HG03139 (cell line): ENCODE measurements around the gene DNAH9.

Source experiments
- ATAC-seq: cut with Tn5 transposase; IDR thresholded peaks from one replicate; pipeline ENCODE4 v1.9.1; 2021; ENCODE audit not compliant: unreplicated experiment

DNAH9 gene

GRCh38 chr17:11644265-11645212 lies 46.3 kb downstream of the DNAH9 start:
- no peak for ATAC-seq

DNA sequence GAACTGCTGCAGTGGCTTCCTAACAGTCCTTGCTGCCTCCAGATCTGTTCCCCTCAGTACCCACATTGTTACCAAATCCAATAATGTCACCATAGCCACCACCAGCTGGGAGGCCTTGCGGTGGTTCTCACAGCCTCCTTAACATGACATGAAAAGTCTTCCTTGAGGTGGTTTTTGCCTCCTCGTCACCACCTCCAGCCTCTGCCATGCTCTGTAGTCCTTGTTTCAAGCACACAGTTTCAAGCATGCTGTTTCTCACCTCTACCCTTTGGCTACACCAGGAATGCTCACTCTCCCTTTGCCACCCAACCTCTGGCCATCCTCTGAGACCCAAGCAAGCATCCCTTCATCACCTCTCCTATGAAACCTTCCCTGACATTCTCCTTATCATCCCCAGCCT lies 47.2 kb downstream of the DNAH9 start:
- ATAC-seq: no peak

- no peak for ATAC-seq
These were observed 52.8 kb downstream of the DNAH9 start for GRCh38 chr17:11651089-11651488.

DNA sequence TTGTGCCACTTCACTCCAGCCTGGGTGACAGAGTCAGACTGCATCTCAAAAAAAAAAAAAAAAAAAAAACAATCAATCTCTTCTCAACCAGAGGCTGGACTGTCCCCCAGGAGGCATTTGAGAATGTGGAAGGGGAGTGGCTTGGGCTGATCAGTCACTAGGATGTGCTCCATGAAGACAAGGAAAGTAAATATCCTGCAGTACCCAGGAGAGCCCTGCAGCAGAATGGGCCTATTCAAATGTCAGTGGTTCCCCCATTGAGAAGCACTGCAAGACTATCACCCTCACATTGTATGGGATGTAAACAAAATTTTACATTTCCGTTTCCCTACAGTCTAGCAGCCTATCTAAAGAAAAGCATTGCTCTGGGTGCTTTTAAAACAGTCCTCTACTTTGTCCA lies 70.3 kb downstream of the DNAH9 start:
- ATAC-seq: no peak

DNA sequence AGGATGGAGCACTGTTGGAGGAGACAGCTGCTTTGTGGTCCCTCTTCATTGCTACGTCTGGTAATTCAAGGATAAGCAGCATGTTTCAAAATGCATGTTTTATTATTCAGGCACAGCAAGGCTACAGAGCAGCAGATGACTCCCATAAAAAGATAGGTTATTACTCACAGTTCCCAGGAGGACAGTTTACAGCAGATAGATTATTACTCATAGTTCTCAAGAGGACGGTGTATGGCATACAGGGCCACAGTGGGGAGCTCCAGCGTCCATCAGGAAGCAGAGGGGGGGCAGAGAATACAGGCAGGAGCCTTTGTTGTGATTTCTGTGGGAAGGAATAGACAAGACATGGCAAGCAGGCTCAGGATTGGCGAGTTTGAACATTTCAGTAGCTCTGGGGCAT lies 72.9 kb downstream of the DNAH9 start:
- no peak for ATAC-seq

DNA sequence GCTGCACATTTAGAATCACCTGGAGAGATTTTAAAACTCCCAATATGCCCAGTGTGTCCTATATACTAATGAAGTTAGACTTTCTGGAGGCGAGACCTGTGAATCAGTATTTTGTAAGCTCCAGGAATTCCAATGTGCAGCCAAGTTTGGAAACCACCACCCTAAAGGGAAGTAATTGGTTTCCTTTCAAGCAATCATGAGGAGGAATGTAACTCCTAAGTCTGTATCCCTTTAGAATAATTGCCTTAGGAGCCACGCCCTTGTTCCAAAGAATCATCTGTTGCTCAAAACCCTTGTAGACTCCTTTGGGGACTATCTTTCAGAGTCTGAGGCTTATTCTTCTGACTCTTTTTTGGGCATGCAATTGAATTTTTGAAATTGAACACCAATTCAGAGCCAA lies 84.4 kb downstream of the DNAH9 start:
- ATAC-seq: no peak

DNA sequence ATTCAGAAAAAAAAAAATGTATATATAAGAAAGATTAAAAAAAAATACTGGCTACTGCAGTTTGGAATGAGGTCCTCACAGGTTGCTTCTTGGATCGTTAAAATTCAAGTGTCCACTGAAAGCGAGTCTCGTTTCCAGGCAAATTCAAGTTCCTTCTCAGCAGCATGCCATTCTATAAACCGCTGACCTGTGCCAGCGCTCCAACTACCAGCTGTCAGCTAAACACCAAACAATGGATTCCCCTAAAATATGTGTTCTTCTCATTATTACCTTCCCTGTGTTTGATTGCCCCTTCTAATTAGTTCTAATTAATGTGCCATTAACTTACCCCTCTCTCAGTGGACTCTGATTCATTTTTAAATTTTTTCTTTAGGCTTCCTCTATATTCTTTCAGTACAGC lies 92.4 kb downstream of the DNAH9 start:
- ATAC-seq: no peak

- no peak for ATAC-seq
These were observed 94.4 kb downstream of the DNAH9 start for GRCh38 chr17:11692688-11693087.

DNA sequence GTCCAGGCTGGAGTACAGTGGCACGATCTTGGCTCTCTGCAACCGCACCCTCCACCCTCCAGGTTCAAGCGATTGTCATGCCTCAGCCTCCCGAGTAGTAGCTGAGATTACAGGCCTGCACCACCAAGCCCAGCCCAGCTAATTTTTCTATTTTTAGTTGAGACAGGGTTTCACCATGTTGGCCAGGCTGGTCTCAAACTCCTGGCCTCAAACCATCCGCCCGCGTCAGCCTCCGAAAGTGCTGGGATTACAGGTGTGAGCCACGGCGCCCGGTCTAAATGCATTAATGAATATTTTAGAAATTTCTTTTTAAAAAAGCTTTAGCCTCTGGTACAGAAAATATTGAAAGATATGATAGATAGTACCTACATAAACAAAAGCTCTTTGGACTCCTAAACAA lies 95.0 kb downstream of the DNAH9 start:
- ATAC-seq: no peak

DNA sequence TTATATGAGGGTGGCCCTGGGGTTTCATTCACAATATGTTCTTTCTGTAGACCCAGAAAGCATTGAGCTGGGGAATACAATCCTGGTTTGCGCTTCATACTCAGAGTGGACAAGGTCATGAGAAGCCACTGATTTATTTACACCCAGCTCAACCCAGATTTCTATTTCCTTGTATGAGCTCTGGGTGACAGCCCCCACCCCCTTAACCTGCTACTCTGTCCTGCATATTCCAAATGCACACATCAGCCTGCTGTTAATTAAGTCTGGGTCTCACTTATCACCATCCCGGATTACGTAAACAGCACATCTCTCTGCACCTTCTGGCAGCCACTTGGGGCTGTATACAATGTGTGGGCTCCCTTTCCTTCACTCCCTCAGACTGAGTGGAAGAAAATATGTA lies 102.4 kb downstream of the DNAH9 start:
- ATAC-seq: no peak

DNA sequence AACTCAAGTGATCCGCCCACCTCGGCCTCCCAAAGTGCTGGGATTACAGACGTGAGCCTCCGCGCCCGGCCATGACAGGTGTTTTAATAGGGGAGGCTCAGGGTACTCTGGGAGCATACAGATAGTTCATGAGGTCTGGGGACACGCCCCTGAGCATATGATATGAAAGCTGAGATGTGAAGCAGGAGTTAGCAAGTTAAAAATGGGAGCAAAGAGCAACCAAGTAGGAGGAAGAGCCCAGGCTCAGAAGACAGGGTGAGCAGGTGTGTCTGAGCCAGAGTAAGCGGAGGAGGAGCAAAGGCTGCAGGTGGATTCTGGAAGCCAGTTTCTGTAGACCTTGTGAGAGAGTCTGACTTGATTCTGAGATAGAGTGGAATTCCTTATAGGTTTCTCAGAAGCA lies 103.6 kb downstream of the DNAH9 start:
- no peak for ATAC-seq

- ATAC-seq: no peak
These were observed 105.8 kb downstream of the DNAH9 start for GRCh38 chr17:11704041-11704440.

DNA sequence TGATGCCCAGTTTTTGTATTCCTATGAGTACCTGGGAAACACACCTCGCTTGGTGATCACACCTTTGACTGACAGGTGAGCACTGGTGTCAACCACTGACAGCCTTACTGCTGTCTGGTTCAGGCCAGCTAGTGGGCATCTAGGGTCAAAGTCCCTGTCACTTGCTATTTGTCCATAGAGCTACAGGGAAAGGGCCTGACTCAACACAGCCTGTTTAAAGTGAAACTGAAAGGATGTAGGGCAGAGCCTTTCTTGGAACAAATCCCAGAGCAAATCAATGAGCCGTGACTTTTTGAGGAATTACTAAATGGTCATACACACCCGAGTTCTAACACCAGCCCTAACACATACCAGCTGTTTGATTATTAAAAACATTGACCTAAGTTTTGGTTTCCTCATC lies 106.8 kb downstream of the DNAH9 start:
- ATAC-seq: no peak

DNA sequence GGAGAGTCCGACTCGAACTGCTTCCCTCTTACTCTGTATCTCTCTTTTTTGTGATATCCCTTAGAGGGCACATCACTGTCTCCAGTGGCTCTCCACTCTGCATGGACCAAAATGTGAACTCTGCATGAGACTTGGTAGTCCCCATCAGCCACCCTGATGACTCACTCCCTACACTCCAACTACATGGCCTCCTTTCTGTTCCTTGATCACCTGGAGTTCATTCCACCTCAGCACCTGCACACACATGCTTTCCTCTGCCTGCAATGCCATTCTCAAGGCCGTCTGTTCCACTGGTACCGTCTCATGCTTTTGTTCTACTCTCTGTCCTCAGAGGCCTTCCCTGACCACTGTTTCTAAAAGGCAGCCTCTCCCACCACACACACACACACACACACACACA lies 109.3 kb downstream of the DNAH9 start:
- ATAC-seq: no peak

- no peak for ATAC-seq
These were observed 114.2 kb downstream of the DNAH9 start for GRCh38 chr17:11712456-11712855.

- ATAC-seq: no peak
These were observed 120.9 kb downstream of the DNAH9 start for GRCh38 chr17:11719203-11719602.

GRCh38 chr17:11719856-11720255 lies 121.6 kb downstream of the DNAH9 start:
- no peak for ATAC-seq

GRCh38 chr17:11720816-11721215 lies 122.5 kb downstream of the DNAH9 start:
- ATAC-seq: no peak

GRCh38 chr17:11730747-11731146 lies 132.5 kb downstream of the DNAH9 start:
- ATAC-seq: no peak

DNA sequence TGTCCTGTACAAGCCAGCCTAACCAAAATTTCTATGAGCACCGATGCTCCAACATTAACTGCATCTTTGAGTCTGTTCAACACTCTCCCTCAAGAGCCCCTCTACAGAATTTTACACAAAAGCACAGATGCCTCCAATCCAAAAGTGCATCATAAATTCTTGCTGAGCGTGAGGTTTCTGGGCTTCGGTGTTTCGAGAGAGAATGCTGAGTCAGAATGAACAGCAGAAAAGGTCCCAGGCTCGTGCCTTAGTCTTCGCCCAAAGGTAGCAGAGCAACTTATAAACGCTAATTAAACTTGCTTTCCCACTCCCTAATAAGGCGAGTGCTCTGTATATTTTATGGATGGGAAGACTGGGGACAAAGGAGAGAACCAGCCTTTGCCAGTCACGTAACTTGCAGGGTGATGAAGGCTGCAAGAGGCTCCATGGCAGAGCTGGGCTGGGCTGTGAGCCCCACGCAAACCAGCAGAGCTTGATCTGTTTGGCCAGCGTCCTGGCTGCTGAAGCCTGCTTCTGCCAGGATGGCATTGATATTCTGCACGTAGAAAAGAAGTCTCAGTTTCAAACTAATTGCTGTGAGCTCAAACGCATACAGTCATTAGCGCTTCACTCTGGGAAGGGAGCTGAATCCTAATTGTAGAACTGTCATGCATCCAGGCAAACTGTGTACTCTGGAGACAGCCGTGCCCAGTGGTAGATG lies 138.5 kb downstream of the DNAH9 start:
- ATAC-seq: no peak

- no peak for ATAC-seq
These were observed 139.0 kb downstream of the DNAH9 start for GRCh38 chr17:11737313-11737679.

GRCh38 chr17:11738151-11738550 lies 139.9 kb downstream of the DNAH9 start:
- ATAC-seq: no peak
